ENCODE measurements around the gene GRIA1.

DNA sequence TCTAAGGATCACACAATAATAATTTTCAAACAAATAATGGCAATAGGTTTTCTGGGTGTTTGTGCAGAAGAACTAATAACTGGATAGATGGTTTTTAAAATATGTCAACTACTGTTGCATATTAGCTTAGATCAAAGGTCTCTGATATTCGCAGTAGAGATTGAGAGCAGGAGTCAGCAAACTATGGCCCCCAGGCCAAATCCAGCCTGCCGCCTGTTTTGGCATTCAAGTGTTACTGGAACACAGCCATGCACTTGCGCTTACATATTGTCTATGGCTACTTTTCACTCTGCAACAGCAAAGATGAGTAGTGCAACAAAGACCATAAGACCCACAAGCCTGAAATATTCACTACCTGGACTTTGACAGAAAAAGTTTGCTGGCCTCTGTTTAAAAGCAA is 260.8 kb downstream of the GRIA1 start:
- no peak for TF ChIP-seq EZH2 (IDR thresholded peaks at IDR 0.05; ENCODE audit: borderline replicate concordance, control insufficient read depth, low read depth, low read length)
- TF ChIP-seq, protein P1, sequence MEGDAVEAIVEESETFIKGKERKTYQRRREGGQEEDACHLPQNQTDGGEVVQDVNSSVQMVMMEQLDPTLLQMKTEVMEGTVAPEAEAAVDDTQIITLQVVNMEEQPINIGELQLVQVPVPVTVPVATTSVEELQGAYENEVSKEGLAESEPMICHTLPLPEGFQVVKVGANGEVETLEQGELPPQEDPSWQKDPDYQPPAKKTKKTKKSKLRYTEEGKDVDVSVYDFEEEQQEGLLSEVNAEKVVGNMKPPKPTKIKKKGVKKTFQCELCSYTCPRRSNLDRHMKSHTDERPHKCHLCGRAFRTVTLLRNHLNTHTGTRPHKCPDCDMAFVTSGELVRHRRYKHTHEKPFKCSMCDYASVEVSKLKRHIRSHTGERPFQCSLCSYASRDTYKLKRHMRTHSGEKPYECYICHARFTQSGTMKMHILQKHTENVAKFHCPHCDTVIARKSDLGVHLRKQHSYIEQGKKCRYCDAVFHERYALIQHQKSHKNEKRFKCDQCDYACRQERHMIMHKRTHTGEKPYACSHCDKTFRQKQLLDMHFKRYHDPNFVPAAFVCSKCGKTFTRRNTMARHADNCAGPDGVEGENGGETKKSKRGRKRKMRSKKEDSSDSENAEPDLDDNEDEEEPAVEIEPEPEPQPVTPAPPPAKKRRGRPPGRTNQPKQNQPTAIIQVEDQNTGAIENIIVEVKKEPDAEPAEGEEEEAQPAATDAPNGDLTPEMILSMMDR (IDR thresholded peaks at IDR 0.05 in 2 of 3, conservative IDR thresholded peaks at IDR 0.05 in 1 of 3; ENCODE audit: control insufficient read depth in 2 of 3, extremely low read depth in 1 of 3, insufficient read depth in 1 of 3, low read depth in 3 of 3, low read length in 3 of 3), result no peak
- TF ChIP-seq ZNF274 (IDR thresholded peaks at IDR 0.05; ENCODE audit: insufficient read depth, insufficient read length), result no peak
- no peak for TF ChIP-seq TCF7 (IDR thresholded peaks at IDR 0.05; ENCODE audit: borderline replicate concordance)
- TF ChIP-seq POLR2AphosphoS5 (IDR thresholded peaks at IDR 0.05; ENCODE audit: low read length), result no peak
- no peak for TF ChIP-seq CEBPB (IDR thresholded peaks at IDR 0.05; ENCODE audit: borderline replicate concordance in 1 of 2, low read depth in 2 of 2, low read length in 2 of 2)

All from GM12878 (cell line).